Mesendoderm (in vitro differentiated cells): Measurements from ENCODE around the gene CMC2.

Source experiments
- DNase-seq: peaks from one replicate; pipeline ENCODE4 v3.0.0; 2013
- H2AK5ac ChIP-seq: 2 replicates; pipeline ENCODE4 v1.6.1; 2013; ENCODE audit warnings: low read length, inconsistent platforms
- H2BK120ac ChIP-seq: 2 replicates; pipeline ENCODE4 v1.6.1; 2013; ENCODE audit warnings: low read depth, mild to moderate bottlenecking, low read length, moderate library complexity, mixed read lengths
- H2BK15ac ChIP-seq: replicated peaks from 2 replicates; pipeline ENCODE4 v1.6.1; 2013; ENCODE audit warnings: low read depth, mild to moderate bottlenecking, moderate library complexity
- H2BK5ac ChIP-seq: 2 replicates; pipeline ENCODE4 v1.6.1; 2013; ENCODE audit warnings: low read length, inconsistent platforms
- H3K18ac ChIP-seq: 2 replicates; pipeline ENCODE4 v1.6.1; 2013; ENCODE audit warnings: mild to moderate bottlenecking, low read length, mixed read lengths
- H3K23ac ChIP-seq: one replicate; pipeline ENCODE4 v1.6.1; 2013; ENCODE audit warnings: low read length
- H3K27ac ChIP-seq: 2 replicates; pipeline ENCODE4 v1.5.1; 2013; ENCODE audit warnings: low read depth, mild to moderate bottlenecking, inconsistent platforms, low read length, moderate library complexity
- H3K27me3 ChIP-seq: 2 replicates; pipeline ENCODE4 v1.6.1; 2013; ENCODE audit warnings: low read length, control low read depth, mild to moderate bottlenecking, inconsistent platforms; ENCODE audit not compliant: insufficient read depth, poor library complexity
- H3K36me3 ChIP-seq: 2 replicates; pipeline ENCODE4 v1.6.1; 2013; ENCODE audit warnings: low read length, inconsistent platforms; ENCODE audit not compliant: control insufficient read depth, insufficient read depth
- H3K4ac ChIP-seq: one replicate; pipeline ENCODE4 v1.6.1; 2013; ENCODE audit warnings: low read depth, mild to moderate bottlenecking, low read length, moderate library complexity
- H3K4me1 ChIP-seq: 2 replicates; pipeline ENCODE4 v1.6.1; 2013; ENCODE audit warnings: low read depth, low read length, inconsistent platforms; ENCODE audit not compliant: control insufficient read depth
- H3K4me2 ChIP-seq: 2 replicates; pipeline ENCODE4 v1.6.1; 2013; ENCODE audit warnings: low read length
- H3K4me3 ChIP-seq: 2 replicates; pipeline ENCODE4 v1.5.1; 2013; ENCODE audit warnings: mild to moderate bottlenecking, low read length
- H3K56ac ChIP-seq: one replicate; pipeline ENCODE4 v1.6.1; 2013; ENCODE audit warnings: low read length
- H3K79me1 ChIP-seq: 2 replicates; pipeline ENCODE4 v1.6.1; 2013; ENCODE audit warnings: low read length, inconsistent platforms
- H3K79me2 ChIP-seq: 2 replicates; pipeline ENCODE4 v1.6.1; 2013; ENCODE audit warnings: mild to moderate bottlenecking, low read length; ENCODE audit not compliant: control insufficient read depth, insufficient read depth
- H3K9ac ChIP-seq: 2 replicates; pipeline ENCODE4 v1.6.1; 2013; ENCODE audit warnings: low read length, inconsistent platforms
- H4K5ac ChIP-seq: one replicate; pipeline ENCODE4 v1.6.1; 2013; ENCODE audit warnings: low read length
- H4K8ac ChIP-seq: one replicate; pipeline ENCODE4 v1.6.1; 2013; ENCODE audit warnings: low read depth, mild to moderate bottlenecking, control low read depth, low read length, moderate library complexity
- WGBS: extraction: QIAGEN DNeasy Blood & Tissue Kit; methylation state at CpG from one replicate; pipeline ENCODE4 v1.1.7; 2013; ENCODE audit warnings: low lambda C conversion rate, missing lambda C conversion rate; ENCODE audit not compliant: insufficient coverage; ENCODE audit errors: extremely low coverage; 5-methylcytosine and 5-hydroxymethylcytosine counted together

The CMC2 gene

GRCh38 chr16:80938879-80939260 lies 67.8 kb downstream of the CMC2 start:
- no peak overlapping the region for H3K4me3 ChIP-seq

GRCh38 chr16:80938004-80938878 lies 68.4 kb downstream of the CMC2 start:
- no peak overlapping the region for H4K8ac ChIP-seq
- H2BK120ac ChIP-seq, result no peak overlapping the region
- peak; percentile 66 for DNase-seq
- no peaks in the 10 kb centered on the region for H3K79me2 ChIP-seq
- H3K27me3 ChIP-seq, result peaks cover 1% of the 10 kb centered on the region
- H3K56ac ChIP-seq, result no peak overlapping the region
- H3K9ac ChIP-seq, result no peak overlapping the region
- H3K79me1 ChIP-seq, result no peaks in the 10 kb centered on the region
- H2BK5ac ChIP-seq, result no peak overlapping the region
- no peaks in the 10 kb centered on the region for H3K4me1 ChIP-seq
- no peak overlapping the region for H3K4ac ChIP-seq
- no peak overlapping the region for H3K18ac ChIP-seq
- no peak overlapping the region for H3K4me2 ChIP-seq
- no peak overlapping the region for H2AK5ac ChIP-seq
- no peak overlapping the region for H3K27ac ChIP-seq
- WGBS, result no CpG with 5 or more reads among the region's 15 CpGs
- H2BK15ac ChIP-seq, result no peak overlapping the region
- H3K23ac ChIP-seq, result no peak overlapping the region
- H3K4me3 ChIP-seq, result no peak overlapping the region
- H4K5ac ChIP-seq, result no peak overlapping the region
- H3K36me3 ChIP-seq, result no peaks in the 10 kb centered on the region

More at GRCh38 chr16:80938879-80939260, 67.8 kb downstream of the CMC2 start:
- Histone ChIP-seq H2BK5ac (no peak overlapping the region), H3K4me1 (no peaks in the 10 kb centered on the region), H3K4ac (no peak overlapping the region), H3K4me2 (no peak overlapping the region), H3K9ac (no peak overlapping the region), H2AK5ac (no peak overlapping the region), H3K36me3 (no peaks in the 10 kb centered on the region), H3K79me1 (no peaks in the 10 kb centered on the region), H3K79me2 (no peaks in the 10 kb centered on the region), H4K5ac (no peak overlapping the region), H4K8ac (no peak overlapping the region), H3K18ac (no peak overlapping the region), H3K56ac (no peak overlapping the region), H2BK15ac (no peak overlapping the region), H3K27ac (no peak overlapping the region), H3K27me3 (no peaks in the 10 kb centered on the region), H3K23ac (no peak overlapping the region), H2BK120ac (no peak overlapping the region)
- WGBS, result no CpG with 5 or more reads among the region's 4 CpGs
- DNase-seq, result no peak

DNA sequence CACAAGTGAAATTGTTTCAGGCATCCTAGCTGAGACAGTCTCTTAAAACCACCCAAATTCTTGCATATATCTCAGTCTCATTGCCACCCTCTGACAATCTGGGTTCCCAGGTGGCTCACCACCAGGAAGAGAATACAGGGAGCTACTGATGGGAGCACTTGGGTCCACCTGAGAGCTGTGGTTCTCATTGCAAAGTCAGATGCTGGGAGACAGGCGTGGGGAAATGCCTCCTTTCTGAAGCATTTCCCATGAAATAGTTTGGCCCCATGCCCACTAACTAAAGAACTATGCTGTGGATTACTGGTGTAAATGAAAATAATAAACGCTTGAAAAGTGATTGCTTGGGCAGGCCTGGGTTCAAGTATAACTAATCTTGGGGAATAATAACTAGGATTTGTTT lies 70.3 kb downstream of the CMC2 start:
- Histone ChIP-seq H3K4me1 (no peaks in the 10 kb centered on the region), H4K5ac (no peak overlapping the region), H2AK5ac (no peak overlapping the region), H3K27ac (no peak overlapping the region), H3K27me3 (peaks cover 1% of the 10 kb centered on the region), H3K9ac (no peak overlapping the region), H3K18ac (no peak overlapping the region), H3K4me3 (no peak overlapping the region), H3K4ac (no peak overlapping the region), H2BK120ac (no peak overlapping the region), H3K23ac (no peak overlapping the region), H3K4me2 (no peak overlapping the region), H2BK5ac (no peak overlapping the region), H3K79me1 (no peaks in the 10 kb centered on the region), H2BK15ac (no peak overlapping the region), H4K8ac (no peak overlapping the region), H3K36me3 (no peaks in the 10 kb centered on the region), H3K56ac (no peak overlapping the region), H3K79me2 (no peaks in the 10 kb centered on the region)
- no peak for DNase-seq
- WGBS, result no CpG with 5 or more reads among the region's 2 CpGs

GRCh38 chr16:80935691-80936090 lies 71.0 kb downstream of the CMC2 start:
- Histone ChIP-seq H3K4me2 (no peak overlapping the region), H3K9ac (no peak overlapping the region), H3K56ac (no peak overlapping the region), H2BK15ac (no peak overlapping the region), H3K4me1 (no peaks in the 10 kb centered on the region), H4K8ac (no peak overlapping the region), H2BK5ac (no peak overlapping the region), H3K23ac (no peak overlapping the region), H3K4ac (no peak overlapping the region), H3K18ac (no peak overlapping the region), H2BK120ac (no peak overlapping the region), H3K79me1 (no peaks in the 10 kb centered on the region), H3K4me3 (no peak overlapping the region), H4K5ac (no peak overlapping the region), H2AK5ac (no peak overlapping the region), H3K79me2 (no peaks in the 10 kb centered on the region), H3K36me3 (no peaks in the 10 kb centered on the region), H3K27ac (no peak overlapping the region), H3K27me3 (peaks cover 1% of the 10 kb centered on the region)
- DNase-seq, result no peak
- whole genome bisulfite sequencing, result no CpG with 5 or more reads among the region's 3 CpGs

DNA sequence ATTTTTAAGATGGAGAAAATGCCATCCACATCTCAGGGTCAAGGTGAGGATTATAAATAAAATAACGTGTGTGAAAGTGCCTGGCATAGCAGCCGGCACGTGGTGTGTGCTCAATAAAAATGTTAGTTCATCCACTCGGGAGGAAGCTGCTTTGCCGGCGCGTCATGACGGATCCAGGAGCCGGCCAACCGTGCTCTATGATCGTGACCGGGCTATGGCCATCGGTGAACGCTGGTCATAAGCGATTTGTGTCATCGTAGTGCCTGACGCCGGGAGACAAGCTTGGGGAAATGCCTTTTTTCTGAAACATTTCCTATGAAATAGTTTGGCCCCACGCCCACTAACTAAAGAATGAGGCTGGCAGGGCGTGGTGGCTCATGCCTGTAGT lies 74.0 kb downstream of the CMC2 start:
- H3K27ac ChIP-seq, result no peak overlapping the region
- H2AK5ac ChIP-seq, result no peak overlapping the region
- no peak overlapping the region for H3K9ac ChIP-seq
- no peak overlapping the region for H4K5ac ChIP-seq
- no CpG with 5 or more reads among the region's 20 CpGs for WGBS
- no peak overlapping the region for H3K23ac ChIP-seq
- no peak overlapping the region for H3K4me2 ChIP-seq
- no peaks in the 10 kb centered on the region for H3K36me3 ChIP-seq
- H3K18ac ChIP-seq, result no peak overlapping the region
- no peak overlapping the region for H3K4me3 ChIP-seq
- H2BK5ac ChIP-seq, result no peak overlapping the region
- H2BK120ac ChIP-seq, result no peak overlapping the region
- no peaks in the 10 kb centered on the region for H3K79me1 ChIP-seq
- no peaks in the 10 kb centered on the region for H3K4me1 ChIP-seq
- no peak for DNase-seq
- H3K56ac ChIP-seq, result no peak overlapping the region
- H3K79me2 ChIP-seq, result no peaks in the 10 kb centered on the region
- H3K27me3 ChIP-seq, result peaks cover 1% of the 10 kb centered on the region
- H2BK15ac ChIP-seq, result no peak overlapping the region
- no peak overlapping the region for H4K8ac ChIP-seq
- H3K4ac ChIP-seq, result no peak overlapping the region
